HG02981 (cell line): ENCODE measurements around the gene ST6GALNAC6.

ENCODE experiments used
- ATAC-seq: cut with Tn5 transposase; IDR thresholded peaks from one replicate; pipeline ENCODE4 v1.9.1; 2021; ENCODE audit warnings: mild to moderate bottlenecking, moderate library complexity; ENCODE audit not compliant: unreplicated experiment

ST6GALNAC6 gene

GRCh38 chr9:127918183-127919107 is 19.0 kb upstream of the ST6GALNAC6 start:
- ATAC-seq = no peak

GRCh38 chr9:127917603-127918002 is 18.2 kb upstream of the ST6GALNAC6 start:
- ATAC-seq = no peak

GRCh38 chr9:127916720-127917581 is 17.5 kb upstream of the ST6GALNAC6 start, which contains the start of gene ST6GALNAC4:
Gene ST6GALNAC4, minus strand, starts transcription at chr9:127917041. Its CDS starts 622 bp downstream, at chr9:127916419.
- ATAC-seq = peak; percentile 68

- no peak for ATAC-seq
These were observed 16.7 kb upstream of the ST6GALNAC6 start for GRCh38 chr9:127915801-127916719.

- no peak for ATAC-seq
These were observed 15.9 kb upstream of the ST6GALNAC6 start for GRCh38 chr9:127915325-127915752.

GRCh38 chr9:127913682-127914081 is 14.3 kb upstream of the ST6GALNAC6 start:
- no peak for ATAC-seq

- no peak for ATAC-seq
These were observed 13.5 kb upstream of the ST6GALNAC6 start for GRCh38 chr9:127912882-127913281.

- ATAC-seq = no peak
These were observed 12.9 kb upstream of the ST6GALNAC6 start for GRCh38 chr9:127912296-127912695.

- no peak for ATAC-seq
These were observed 11.3 kb upstream of the ST6GALNAC6 start for GRCh38 chr9:127910613-127911205.

GRCh38 chr9:127909839-127910273 is 10.5 kb upstream of the ST6GALNAC6 start:
- no peak for ATAC-seq

- no peak for ATAC-seq
These were observed 9.2 kb upstream of the ST6GALNAC6 start for GRCh38 chr9:127908660-127908926.

- ATAC-seq = no peak
These were observed 8.7 kb upstream of the ST6GALNAC6 start for GRCh38 chr9:127907867-127908659.

GRCh38 chr9:127905788-127906191 is 6.4 kb upstream of the ST6GALNAC6 start:
- ATAC-seq = no peak

GRCh38 chr9:127905004-127905728 is 5.8 kb upstream of the ST6GALNAC6 start:
- no peak for ATAC-seq

GRCh38 chr9:127904561-127905003 is 5.2 kb upstream of the ST6GALNAC6 start:
- ATAC-seq = no peak

- no peak for ATAC-seq
These were observed 4.4 kb upstream of the ST6GALNAC6 start for GRCh38 chr9:127903557-127904475.

GRCh38 chr9:127898433-127899127 is 823 bp downstream of the ST6GALNAC6 start:
- ATAC-seq = no peak
